GM13976 (cell line): Measurements from ENCODE around the gene PRPF40A.

ENCODE experiments used
- DNase-seq: peaks from one replicate; pipeline ENCODE4 v3.0.0; 2012; ENCODE audit warnings: low spot score
- in situ Hi-C: fragments of 300-500 bp; cut with MboI; formaldehyde crosslinking; loops from one replicate; pipeline ENCODE4 v1.12.0; 2022; ENCODE audit warnings: low sequenced_read_pairs, mixed read lengths, inconsistent platforms; ENCODE audit not compliant: unreplicated experiment
- TF ChIP-seq, protein P1 (sequence below): IDR thresholded peaks from 2 replicates; pipeline ENCODE4 v1.5.1; 2012; ENCODE audit warnings: borderline replicate concordance, mild to moderate bottlenecking; ENCODE audit not compliant: insufficient read depth; ENCODE audit errors: extremely low read depth, missing control alignments, control extremely low read depth

The PRPF40A gene

GRCh38 chr2:152627351-152627957 is 89.8 kb downstream of the PRPF40A start:
- TF ChIP-seq, protein P1, sequence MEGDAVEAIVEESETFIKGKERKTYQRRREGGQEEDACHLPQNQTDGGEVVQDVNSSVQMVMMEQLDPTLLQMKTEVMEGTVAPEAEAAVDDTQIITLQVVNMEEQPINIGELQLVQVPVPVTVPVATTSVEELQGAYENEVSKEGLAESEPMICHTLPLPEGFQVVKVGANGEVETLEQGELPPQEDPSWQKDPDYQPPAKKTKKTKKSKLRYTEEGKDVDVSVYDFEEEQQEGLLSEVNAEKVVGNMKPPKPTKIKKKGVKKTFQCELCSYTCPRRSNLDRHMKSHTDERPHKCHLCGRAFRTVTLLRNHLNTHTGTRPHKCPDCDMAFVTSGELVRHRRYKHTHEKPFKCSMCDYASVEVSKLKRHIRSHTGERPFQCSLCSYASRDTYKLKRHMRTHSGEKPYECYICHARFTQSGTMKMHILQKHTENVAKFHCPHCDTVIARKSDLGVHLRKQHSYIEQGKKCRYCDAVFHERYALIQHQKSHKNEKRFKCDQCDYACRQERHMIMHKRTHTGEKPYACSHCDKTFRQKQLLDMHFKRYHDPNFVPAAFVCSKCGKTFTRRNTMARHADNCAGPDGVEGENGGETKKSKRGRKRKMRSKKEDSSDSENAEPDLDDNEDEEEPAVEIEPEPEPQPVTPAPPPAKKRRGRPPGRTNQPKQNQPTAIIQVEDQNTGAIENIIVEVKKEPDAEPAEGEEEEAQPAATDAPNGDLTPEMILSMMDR = peak; percentile 50
- DNase-seq = peak; percentile 38
- in situ Hi-C loops = no loop called here

DNA sequence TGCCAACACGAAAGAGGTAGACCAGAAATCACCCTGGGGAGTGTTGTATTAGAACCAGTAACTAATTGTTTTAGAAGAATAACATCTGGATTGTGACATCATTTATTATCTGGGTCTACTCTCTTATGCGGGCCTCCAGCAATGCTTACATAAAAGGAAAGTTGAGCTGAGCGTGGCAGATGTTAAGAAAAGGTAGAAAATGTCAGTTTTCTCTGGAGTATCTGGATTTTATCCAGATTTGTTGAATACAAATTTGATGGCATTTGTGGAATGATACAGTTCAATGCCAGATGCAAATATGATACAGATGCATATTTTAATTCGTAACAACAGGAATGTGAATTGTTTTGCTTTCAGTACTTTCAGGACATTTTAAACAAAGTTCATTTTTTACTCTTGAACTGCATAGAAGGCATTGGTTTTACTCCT is 90.3 kb downstream of the PRPF40A start:
- DNase-seq = no peak
- TF ChIP-seq, protein P1 = no peak
- in situ Hi-C loops = no loop called here

DNA sequence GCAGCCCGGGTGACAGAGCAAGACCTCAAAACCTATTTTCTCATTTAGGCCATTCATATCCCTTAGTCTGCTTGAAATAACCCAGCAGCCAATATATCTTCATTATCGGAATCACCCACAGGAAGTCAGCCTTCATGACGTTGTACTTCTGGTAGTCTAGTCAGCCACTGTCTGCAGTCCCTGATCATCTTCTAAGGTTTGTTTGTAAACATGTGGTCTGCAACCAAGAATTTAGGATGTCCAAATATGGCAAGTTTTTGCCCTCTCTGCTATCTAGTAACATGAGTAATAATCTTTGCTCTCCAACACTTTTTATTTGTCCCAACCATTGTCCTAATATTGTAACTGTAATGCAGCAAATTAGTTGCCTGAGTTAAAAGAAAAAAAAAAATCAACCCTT is 92.5 kb downstream of the PRPF40A start:
- TF ChIP-seq, protein P1 = no peak
- DNase-seq = no peak
- in situ Hi-C loops = no loop called here

DNA sequence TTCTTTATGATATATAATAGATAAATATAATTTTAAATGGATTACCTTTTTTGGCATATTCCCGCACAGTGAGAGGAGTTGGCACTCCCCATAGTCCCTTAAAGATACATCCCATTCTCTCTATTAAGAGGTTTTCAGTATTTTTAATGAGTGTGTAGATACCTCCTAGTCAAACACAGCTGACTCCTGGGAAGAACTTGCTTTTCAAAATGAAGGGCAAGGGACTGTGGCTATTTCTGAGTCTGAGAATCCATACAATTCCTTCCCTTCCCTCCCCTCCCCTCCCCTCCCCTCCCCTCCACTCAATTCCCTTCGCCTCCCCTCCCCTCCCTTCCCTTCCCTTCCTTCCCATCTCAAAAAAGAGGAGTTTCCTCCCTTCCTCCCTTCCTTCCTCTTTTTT is 93.5 kb downstream of the PRPF40A start:
- TF ChIP-seq, protein P1 = no peak
- in situ Hi-C loops = no loop called here
- DNase-seq = no peak

DNA sequence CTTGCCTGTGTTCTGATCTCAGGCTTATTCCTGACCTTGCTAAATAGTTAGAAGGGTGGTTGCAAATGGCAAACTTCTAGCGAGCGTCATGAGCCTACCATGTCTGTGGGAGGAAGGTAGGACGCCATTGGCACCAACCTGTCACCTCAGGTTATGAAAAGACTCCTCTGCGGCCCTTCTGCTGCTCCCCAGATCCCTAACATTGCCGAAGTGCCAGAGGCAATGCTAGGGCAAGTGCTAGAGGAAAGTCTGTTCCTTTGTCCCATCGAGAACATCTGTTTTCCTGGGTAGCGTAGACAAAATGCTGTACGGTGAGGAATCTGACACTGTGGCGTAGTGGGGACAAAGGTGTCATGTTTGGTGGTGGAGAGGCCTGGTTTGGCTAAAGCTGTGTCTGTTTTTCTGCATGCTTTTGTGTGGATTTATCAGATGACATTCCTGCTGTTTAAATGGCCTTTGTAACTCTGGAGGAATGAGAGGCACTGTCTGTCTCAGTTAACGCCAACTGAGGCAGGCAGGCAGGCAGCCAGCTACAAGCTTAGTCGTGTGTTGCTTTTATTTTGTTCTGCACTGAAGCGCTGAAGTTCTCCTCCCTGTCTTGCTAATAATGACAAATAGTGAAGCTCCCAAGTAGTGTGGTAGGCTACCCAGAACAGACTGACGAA is 94.1 kb downstream of the PRPF40A start:
- no peak for DNase-seq
- in situ Hi-C loops = no loop called here
- TF ChIP-seq, protein P1 = no peak

GRCh38 chr2:152622219-152622618 is 95.0 kb downstream of the PRPF40A start:
- TF ChIP-seq, protein P1 = no peak
- in situ Hi-C loops = no loop called here
- DNase-seq = no peak

GRCh38 chr2:152620985-152621384 is 96.3 kb downstream of the PRPF40A start:
- TF ChIP-seq, protein P1 = no peak
- DNase-seq = no peak
- in situ Hi-C loops = no loop called here
